SK-N-SH (cell line): Measurements from ENCODE around the gene IRF3.

Source experiments
- CTCF ChIP-seq: fragments of 200-600 bp; sonication (generic); IDR thresholded peaks from 2 replicates; pipeline ENCODE4 v1.6.1; 2017; ENCODE audit warnings: antibody characterized with exemption, mild to moderate bottlenecking, moderate library complexity
- EP300 ChIP-seq, 2 experiments: IDR thresholded peaks; 2 replicates each; pipeline versions ENCODE4 v1.4.0 to v1.6.1; 2012; ENCODE audit warnings: borderline replicate concordance in 1 of 2, low read depth in 1 of 2, low read length in 1 of 2
- EZH2phosphoT487 ChIP-seq: fragments of 200-600 bp; sonication (generic); IDR thresholded peaks from 2 replicates; pipeline ENCODE4 v1.6.1; 2017; ENCODE audit warnings: low read depth, mixed run types, mild to moderate bottlenecking, antibody characterized with exemption, moderate library complexity, borderline replicate concordance
- GABPA ChIP-seq: IDR thresholded peaks from 2 replicates; pipeline ENCODE4 v1.4.0; 2012; ENCODE audit warnings: low read depth, mild to moderate bottlenecking
- GATA2 ChIP-seq: sonication (generic); formaldehyde crosslinking; IDR thresholded peaks from 2 replicates; pipeline ENCODE4 v1.5.0; 2020; ENCODE audit warnings: mild to moderate bottlenecking, missing genetic modification reagents
- JUND ChIP-seq: IDR thresholded peaks from 2 replicates; pipeline ENCODE4 v1.4.0; 2012
- NFIC ChIP-seq: IDR thresholded peaks from 2 replicates; pipeline ENCODE4 v1.4.0; 2012; ENCODE audit warnings: borderline replicate concordance
- PBX3 ChIP-seq: IDR thresholded peaks from 2 replicates; pipeline ENCODE4; 2012
- POLR2AphosphoS5 ChIP-seq: IDR thresholded peaks from 2 replicates; pipeline ENCODE4 v1.6.1; 2012; ENCODE audit warnings: low read depth, low read length
- RAD21 ChIP-seq: IDR thresholded peaks from 2 replicates; pipeline ENCODE4 v1.6.1; 2012; ENCODE audit warnings: mild to moderate bottlenecking, low read length
- REST ChIP-seq: IDR thresholded peaks from 2 replicates; pipeline ENCODE4 v1.6.1; 2012; ENCODE audit warnings: mild to moderate bottlenecking, low read depth, low read length, moderate library complexity
- SIN3A ChIP-seq: IDR thresholded peaks from 2 replicates; pipeline ENCODE4 v1.6.1; 2012; ENCODE audit warnings: low read depth, mild to moderate bottlenecking, low read length, moderate library complexity, borderline replicate concordance
- USF2 ChIP-seq: fragments of 150-350 bp; IDR thresholded peaks from 2 replicates; pipeline ENCODE4 v1.6.1; 2017; ENCODE audit warnings: antibody characterized with exemption, low read length, low read depth, borderline replicate concordance
- YY1 ChIP-seq: IDR thresholded peaks from 2 replicates; pipeline ENCODE4 v1.4.0; 2012; ENCODE audit warnings: low read depth, mild to moderate bottlenecking

GRCh38 chr19:49624967-49625910 lies 40.4 kb downstream of the IRF3 start:
- no peak for TF ChIP-seq RAD21
- no peak for TF ChIP-seq CTCF
- TF ChIP-seq PBX3, result no peak
- no peak for TF ChIP-seq POLR2AphosphoS5
- no peak for TF ChIP-seq NFIC
- no peak for TF ChIP-seq GABPA
- TF ChIP-seq EZH2phosphoT487, result no peak
- TF ChIP-seq REST, result no peak
- TF ChIP-seq USF2, result no peak
- no peak for TF ChIP-seq YY1
- TF ChIP-seq EP300 (IDR thresholded peaks at IDR 0.05; ENCODE audit: borderline replicate concordance in 1 of 2, low read depth in 1 of 2, low read length in 1 of 2), result no peak
- no peak for TF ChIP-seq GATA2 (CRISPR knock-in tag)
- no peak for TF ChIP-seq SIN3A
- TF ChIP-seq JUND, result no peak
